ENCODE results near the gene PTPRD. TPM values are rescaled to one million over a fixed set of nuclear protein-coding genes. Genes with fewer than 3 reads are reported as not detected.

Gene PTPRD
- total RNA-seq, 2 donors from 2014 or later, result 60.1 to 75.7 TPM

DNA sequence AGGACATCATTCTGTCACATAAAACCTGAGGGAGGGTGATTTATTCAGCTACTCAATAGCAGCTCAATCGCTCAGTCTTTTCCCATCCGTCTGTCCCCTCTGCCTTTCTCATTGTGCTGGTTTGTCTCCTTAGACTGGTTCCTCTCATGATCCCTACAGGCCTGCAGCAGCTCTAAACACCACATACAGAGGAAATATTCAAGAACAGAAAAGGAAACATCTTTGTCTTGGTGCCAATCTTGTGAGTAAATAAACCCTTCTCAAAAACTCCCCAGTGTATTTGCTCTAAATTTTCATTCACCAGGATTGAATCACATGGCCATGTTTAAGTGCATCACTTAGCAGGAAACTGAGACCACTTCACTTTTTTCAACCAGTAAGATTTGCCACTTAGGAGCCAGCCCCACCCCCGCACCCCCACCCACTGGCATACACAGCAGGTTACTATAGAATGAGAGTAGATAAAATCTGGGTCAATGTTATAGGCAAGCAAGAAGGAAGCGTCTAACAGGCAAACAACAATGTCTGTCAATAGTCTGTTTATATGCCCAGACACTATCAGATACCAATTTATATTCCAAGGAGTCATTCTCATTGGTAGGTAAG is 1917.7 kb downstream of the PTPRD start:
- intact Hi-C loops (cut with DNase I), result no loop called here
- no peaks in the 10 kb centered on the region for H3K27me3 ChIP-seq
- no peak for DNase-seq
- H3K27ac ChIP-seq, result no peak overlapping the region
- H3K36me3 ChIP-seq, result no peaks in the 10 kb centered on the region
- H3K9ac ChIP-seq (ENCODE audit: low read depth in 2 of 2, low read length in 2 of 2), result no peak overlapping the region
- H3K4me1 ChIP-seq, result no peaks in the 10 kb centered on the region
- no peaks in the 10 kb centered on the region for H3K9me3 ChIP-seq
- TF ChIP-seq, protein P1, sequence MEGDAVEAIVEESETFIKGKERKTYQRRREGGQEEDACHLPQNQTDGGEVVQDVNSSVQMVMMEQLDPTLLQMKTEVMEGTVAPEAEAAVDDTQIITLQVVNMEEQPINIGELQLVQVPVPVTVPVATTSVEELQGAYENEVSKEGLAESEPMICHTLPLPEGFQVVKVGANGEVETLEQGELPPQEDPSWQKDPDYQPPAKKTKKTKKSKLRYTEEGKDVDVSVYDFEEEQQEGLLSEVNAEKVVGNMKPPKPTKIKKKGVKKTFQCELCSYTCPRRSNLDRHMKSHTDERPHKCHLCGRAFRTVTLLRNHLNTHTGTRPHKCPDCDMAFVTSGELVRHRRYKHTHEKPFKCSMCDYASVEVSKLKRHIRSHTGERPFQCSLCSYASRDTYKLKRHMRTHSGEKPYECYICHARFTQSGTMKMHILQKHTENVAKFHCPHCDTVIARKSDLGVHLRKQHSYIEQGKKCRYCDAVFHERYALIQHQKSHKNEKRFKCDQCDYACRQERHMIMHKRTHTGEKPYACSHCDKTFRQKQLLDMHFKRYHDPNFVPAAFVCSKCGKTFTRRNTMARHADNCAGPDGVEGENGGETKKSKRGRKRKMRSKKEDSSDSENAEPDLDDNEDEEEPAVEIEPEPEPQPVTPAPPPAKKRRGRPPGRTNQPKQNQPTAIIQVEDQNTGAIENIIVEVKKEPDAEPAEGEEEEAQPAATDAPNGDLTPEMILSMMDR (IDR thresholded peaks at IDR 0.05), result no peak
- H3K4me3 ChIP-seq, result no peak overlapping the region

GRCh38 chr9:8693464-8693863 is 1919.3 kb downstream of the PTPRD start:
- TF ChIP-seq, protein P1 (IDR thresholded peaks at IDR 0.05), result no peak
- no peak overlapping the region for H3K4me3 ChIP-seq
- intact Hi-C loops (cut with DNase I), result no loop called here
- no peaks in the 10 kb centered on the region for H3K27me3 ChIP-seq
- no peak for DNase-seq
- no peak overlapping the region for H3K27ac ChIP-seq
- H3K4me1 ChIP-seq, result no peaks in the 10 kb centered on the region
- H3K9me3 ChIP-seq, result no peaks in the 10 kb centered on the region
- no peak overlapping the region for H3K9ac ChIP-seq (ENCODE audit: low read depth in 2 of 2, low read length in 2 of 2)
- no peaks in the 10 kb centered on the region for H3K36me3 ChIP-seq

- no peaks in the 10 kb centered on the region for H3K27me3 ChIP-seq
- H3K4me3 ChIP-seq, result no peak overlapping the region
- no peak overlapping the region for H3K27ac ChIP-seq
- H3K9me3 ChIP-seq, result no peaks in the 10 kb centered on the region
- no peaks in the 10 kb centered on the region for H3K36me3 ChIP-seq
- no peak overlapping the region for H3K9ac ChIP-seq (ENCODE audit: low read depth in 2 of 2, low read length in 2 of 2)
- no peaks in the 10 kb centered on the region for H3K4me1 ChIP-seq
- no peak for DNase-seq
- intact Hi-C loops (cut with DNase I), result no loop called here
- TF ChIP-seq, protein P1 (IDR thresholded peaks at IDR 0.05), result no peak
These were observed 1926.3 kb downstream of the PTPRD start for GRCh38 chr9:8686516-8686915.

DNA sequence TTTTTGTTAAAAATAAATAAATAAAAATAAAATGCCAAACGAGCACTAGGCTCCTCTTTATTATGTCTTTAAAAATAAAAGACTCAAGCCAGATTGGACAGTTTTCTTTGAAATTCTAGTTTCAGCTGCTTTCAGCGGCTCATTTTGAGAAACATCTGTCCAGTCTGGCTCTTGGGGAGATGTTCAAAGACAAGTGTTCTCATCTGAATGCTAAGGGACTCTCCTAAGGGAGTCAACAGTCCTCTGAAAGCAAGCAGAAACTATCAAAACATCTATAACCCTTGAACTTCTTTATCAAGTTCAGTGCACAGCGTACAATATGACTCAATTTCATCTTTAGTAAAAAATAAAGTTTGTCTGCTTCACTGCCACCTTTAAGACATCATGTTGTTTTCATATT is 1927.0 kb downstream of the PTPRD start:
- Histone ChIP-seq H3K9me3 (no peaks in the 10 kb centered on the region), H3K4me1 (no peaks in the 10 kb centered on the region), H3K27ac (no peak overlapping the region), H3K27me3 (no peaks in the 10 kb centered on the region), H3K36me3 (no peaks in the 10 kb centered on the region), H3K4me3 (no peak overlapping the region), H3K9ac (ENCODE audit: low read depth in 2 of 2, low read length in 2 of 2) (no peak overlapping the region)
- intact Hi-C loops (cut with DNase I), result no loop called here
- TF ChIP-seq, protein P1 (IDR thresholded peaks at IDR 0.05), result no peak
- no peak for DNase-seq

DNA sequence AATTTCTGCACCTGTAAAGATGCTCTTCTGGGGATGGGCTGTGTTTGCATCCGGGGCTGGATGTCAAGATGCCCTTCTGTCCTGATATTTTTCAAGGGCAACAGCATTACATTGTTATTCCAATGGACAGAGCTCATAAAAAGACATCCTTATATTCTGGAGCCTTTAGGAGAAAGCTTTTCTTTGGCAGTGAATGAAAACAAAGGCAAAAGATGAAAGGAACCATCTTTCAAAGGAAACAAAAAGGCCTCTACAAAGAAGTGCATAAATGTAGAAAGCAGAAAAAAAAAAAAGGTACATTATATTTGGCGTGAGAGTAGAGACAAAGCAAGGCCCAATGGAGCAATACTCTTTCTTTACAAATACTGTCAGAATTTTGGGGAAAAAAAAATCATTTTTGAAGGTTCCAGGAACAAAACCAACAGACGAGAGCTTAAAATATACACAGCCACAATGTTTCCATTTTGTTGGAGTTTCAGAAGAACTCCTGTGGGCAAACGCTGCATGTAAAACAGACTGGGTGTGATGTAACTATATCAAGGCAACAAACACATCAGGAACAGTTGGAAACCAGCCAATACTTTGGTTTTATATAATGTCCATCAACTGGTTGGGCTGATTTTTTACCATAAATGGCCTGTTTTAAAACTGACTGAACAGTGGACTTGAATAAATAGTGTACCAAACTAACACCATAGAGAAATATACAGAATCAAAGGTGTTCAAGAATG is 1927.7 kb downstream of the PTPRD start:
- H3K4me3 ChIP-seq, result no peak overlapping the region
- no peak overlapping the region for H3K9ac ChIP-seq (ENCODE audit: low read depth in 2 of 2, low read length in 2 of 2)
- H3K27me3 ChIP-seq, result no peaks in the 10 kb centered on the region
- H3K27ac ChIP-seq, result no peak overlapping the region
- no peak for DNase-seq
- intact Hi-C loops (cut with DNase I), result no loop called here
- H3K4me1 ChIP-seq, result no peaks in the 10 kb centered on the region
- no peaks in the 10 kb centered on the region for H3K9me3 ChIP-seq
- TF ChIP-seq, protein P1 (IDR thresholded peaks at IDR 0.05), result no peak
- no peaks in the 10 kb centered on the region for H3K36me3 ChIP-seq
